Activated naive CD4-positive, alpha-beta T cell treated with anti-CD3 and anti-CD28 coated beads, Interleukin-2, amount 50 U/mL, for 72 hours (primary cell): Measurements from ENCODE around the gene COL26A1. TPM values are rescaled to one million over a fixed set of nuclear protein-coding genes. Genes with fewer than 3 reads are reported as not detected.

Source experiments
- ATAC-seq, 2 donors: fragments of 150-1000 bp; cut with Tn5 transposase; 2 replicates each; pipeline ENCODE4 v1.10.0; 2021; ENCODE audit warnings: mild to moderate bottlenecking in 2 of 2, moderate library complexity in 2 of 2
- DNase-seq, 2 donors: peaks; one replicate each; pipeline ENCODE4 v3.0.0; 2021 to 2022; ENCODE audit warnings: low spot score in 2 of 2
- H3K27ac Mint-ChIP-seq, 2 donors: one replicate each; pipeline ENCODE4 v1.8.0; 2022; ENCODE audit warnings: mild to moderate bottlenecking in 2 of 2, mixed read lengths in 2 of 2
- H3K36me3 Mint-ChIP-seq, 2 donors: one replicate each; pipeline ENCODE4 v1.8.0; 2022; ENCODE audit warnings: mixed read lengths in 2 of 2
- H3K9me3 Mint-ChIP-seq, 2 donors: one replicate each; pipeline ENCODE4 v1.8.0; 2022; ENCODE audit warnings: mixed read lengths in 2 of 2
- total RNA-seq, 2 donors: library from RNA; stranded (reverse); gene quantifications; one replicate each; pipeline ENCODE4 v1.2.3, GENCODE V29; 2022

COL26A1 gene
- total RNA-seq, 2 donors from 2014 or later: not detected

GRCh38 chr7:101527844-101528667, 165.4 kb downstream of the COL26A1 start:
- DNase-seq (no peak), ATAC-seq (no peak)
- Mint-ChIP-seq H3K9me3 (no peaks in the 10 kb centered on the region), H3K36me3 (no peaks in the 10 kb centered on the region), H3K27ac (peak overlapping the region in 1 of 2 donors; percentile 65)

- Mint-ChIP-seq H3K27ac (no peak overlapping the region), H3K9me3 (no peaks in the 10 kb centered on the region), H3K36me3 (no peaks in the 10 kb centered on the region)
- DNase-seq (no peak), ATAC-seq (no peak)
These were observed 166.9 kb downstream of the COL26A1 start for GRCh38 chr7:101529560-101529959.

- H3K9me3 Mint-ChIP-seq: no peaks in the 10 kb centered on the region
- H3K36me3 Mint-ChIP-seq: no peaks in the 10 kb centered on the region
- no peak overlapping the region for H3K27ac Mint-ChIP-seq
- no peak for ATAC-seq
- DNase-seq: no peak
These were observed 169.2 kb downstream of the COL26A1 start for GRCh38 chr7:101531726-101532357.

GRCh38 chr7:101532400-101533102, 169.9 kb downstream of the COL26A1 start:
- DNase-seq (no peak), ATAC-seq (no peak)
- no peaks in the 10 kb centered on the region for H3K9me3 Mint-ChIP-seq

GRCh38 chr7:101533103-101533465, 170.4 kb downstream of the COL26A1 start:
- no peak for ATAC-seq
- H3K9me3 Mint-ChIP-seq: no peaks in the 10 kb centered on the region
- H3K36me3 Mint-ChIP-seq: no peaks in the 10 kb centered on the region
- DNase-seq: no peak
- H3K27ac Mint-ChIP-seq: no peak overlapping the region

More at GRCh38 chr7:101532400-101533102, 169.9 kb downstream of the COL26A1 start:
- H3K27ac Mint-ChIP-seq: no peak overlapping the region
- H3K36me3 Mint-ChIP-seq: no peaks in the 10 kb centered on the region

GRCh38 chr7:101534015-101534803, 171.5 kb downstream of the COL26A1 start:
- H3K27ac Mint-ChIP-seq: no peak overlapping the region

GRCh38 chr7:101534873-101535272, 172.2 kb downstream of the COL26A1 start:
- Mint-ChIP-seq H3K27ac (no peak overlapping the region), H3K36me3 (no peaks in the 10 kb centered on the region), H3K9me3 (no peaks in the 10 kb centered on the region)
- no peak for DNase-seq
- ATAC-seq: no peak

More at GRCh38 chr7:101534015-101534803, 171.5 kb downstream of the COL26A1 start:
- Mint-ChIP-seq H3K36me3 (no peaks in the 10 kb centered on the region), H3K9me3 (no peaks in the 10 kb centered on the region)
- DNase-seq (no peak), ATAC-seq (no peak)

GRCh38 chr7:101535351-101535751, 172.7 kb downstream of the COL26A1 start:
- ATAC-seq (peak in 1 of 2 donors; percentile 38), DNase-seq (no peak)
- no peaks in the 10 kb centered on the region for H3K9me3 Mint-ChIP-seq
- H3K27ac Mint-ChIP-seq: no peak overlapping the region
- no peaks in the 10 kb centered on the region for H3K36me3 Mint-ChIP-seq

GRCh38 chr7:101536232-101536631, 173.6 kb downstream of the COL26A1 start:
- no peaks in the 10 kb centered on the region for H3K9me3 Mint-ChIP-seq
- no peaks in the 10 kb centered on the region for H3K36me3 Mint-ChIP-seq
- DNase-seq (no peak), ATAC-seq (no peak)
- no peak overlapping the region for H3K27ac Mint-ChIP-seq

GRCh38 chr7:101536668-101537067, 174.0 kb downstream of the COL26A1 start:
- H3K9me3 Mint-ChIP-seq: no peaks in the 10 kb centered on the region
- H3K36me3 Mint-ChIP-seq: no peaks in the 10 kb centered on the region
- DNase-seq: no peak
- no peak overlapping the region for H3K27ac Mint-ChIP-seq
- ATAC-seq: no peak

GRCh38 chr7:101537205-101537604, 174.5 kb downstream of the COL26A1 start:
- ATAC-seq: no peak
- Mint-ChIP-seq H3K27ac (no peak overlapping the region), H3K9me3 (no peaks in the 10 kb centered on the region), H3K36me3 (no peaks in the 10 kb centered on the region)
- no peak for DNase-seq

- H3K27ac Mint-ChIP-seq: no peak overlapping the region
- DNase-seq: no peak
- ATAC-seq: no peak
- no peaks in the 10 kb centered on the region for H3K9me3 Mint-ChIP-seq
- H3K36me3 Mint-ChIP-seq: no peaks in the 10 kb centered on the region
These were observed 175.4 kb downstream of the COL26A1 start for GRCh38 chr7:101537935-101538595.

GRCh38 chr7:101538596-101539459, 176.2 kb downstream of the COL26A1 start:
- DNase-seq (peak; percentile 60 to 78), ATAC-seq (peak; percentile 57 to 80)
- H3K9me3 Mint-ChIP-seq: no peaks in the 10 kb centered on the region
- no peaks in the 10 kb centered on the region for H3K36me3 Mint-ChIP-seq
- H3K27ac Mint-ChIP-seq: no peak overlapping the region

- H3K9me3 Mint-ChIP-seq: no peaks in the 10 kb centered on the region
- H3K27ac Mint-ChIP-seq: no peak overlapping the region
- no peak for DNase-seq
- no peak for ATAC-seq
- H3K36me3 Mint-ChIP-seq: no peaks in the 10 kb centered on the region
These were observed 177.1 kb downstream of the COL26A1 start for GRCh38 chr7:101539784-101540183.

- Mint-ChIP-seq H3K9me3 (no peaks in the 10 kb centered on the region), H3K36me3 (no peaks in the 10 kb centered on the region), H3K27ac (no peak overlapping the region)
- ATAC-seq (peak; percentile 58 to 64), DNase-seq (peak; percentile 65 to 84)
These were observed 180.0 kb downstream of the COL26A1 start for GRCh38 chr7:101542527-101543241.
